Prostate gland (tissue), 2 donors: Measurements from ENCODE around the gene PAPPA2. TPM values are rescaled to one million over a fixed set of nuclear protein-coding genes. Genes with fewer than 3 reads are reported as not detected.

Experiments used
- DNase-seq: peaks from one replicate; pipeline ENCODE4 v3.0.0-alpha.2; 2019; ENCODE audit warnings: low spot score
- H3K27ac ChIP-seq, 2 donors: fragments of 200-600 bp; sonication (generic); 2 replicates each; pipeline ENCODE4 v1.5.1; 2017 to 2019
- H3K27me3 ChIP-seq: fragments of 200-600 bp; sonication (generic); replicated peaks from 2 replicates; pipeline ENCODE4 v1.5.1; 2019; ENCODE audit not compliant: insufficient read depth
- H3K36me3 ChIP-seq, 2 donors: fragments of 200-600 bp; sonication (generic); 1 replicate in 1 of 2; 2 replicates in 1 of 2; pipeline versions ENCODE4 v1.5.1 to v1.8.1; 2017 to 2019
- H3K4me1 ChIP-seq: fragments of 200-600 bp; sonication (generic); replicated peaks from 2 replicates; pipeline ENCODE4 v1.5.1; 2019
- H3K4me3 ChIP-seq, 2 donors: fragments of 200-600 bp; sonication (generic); 2 replicates each; pipeline ENCODE4 v1.5.1; 2017 to 2019
- H3K9me3 ChIP-seq: fragments of 200-600 bp; sonication (generic); 2 replicates; pipeline ENCODE4 v1.5.1; 2017
- POLR2A ChIP-seq: fragments of 450-650 bp; IDR thresholded peaks from one replicate; pipeline ENCODE4 v1.6.1; 2016; ENCODE audit warnings: antibody characterized with exemption, mild to moderate bottlenecking
- POLR2AphosphoS5 ChIP-seq: sonication (generic); formaldehyde crosslinking; IDR thresholded peaks from one replicate; pipeline ENCODE4 v1.6.1; 2017; ENCODE audit warnings: antibody characterized with exemption
- WGBS: methylation state at CpG from one replicate; pipeline ENCODE4 v1.1.5; 2018; 5-methylcytosine and 5-hydroxymethylcytosine counted together
- intact Hi-C: fragments of 100-400 bp; cut with DNase I; formaldehyde crosslinking; loops from one replicate; pipeline ENCODE4 v1.14.2; 2022
- total RNA-seq, 2 donors: library from RNA; depleted of rRNA; stranded (reverse); fragments of >200 nt; gene quantifications; one replicate each; pipeline ENCODE4 v1.1.0, GENCODE V29; 2016
- TF ChIP-seq, protein P1 (sequence below), 4 experiments: fragments of 200-600 bp in 2 of 4; fragments of 450-650 bp in 2 of 4; sonication (generic) in 2 of 4; IDR thresholded peaks; 1 replicate in 3 of 4; 2 replicates in 1 of 4; pipeline ENCODE4 v1.5.1; 2016 to 2019; ENCODE audit warnings: antibody characterized with exemption in 4 of 4, mild to moderate bottlenecking in 2 of 4, moderate library complexity in 2 of 4

PAPPA2 gene
- total RNA-seq, 2 donors from 2014 or later: 0.36 to 1.9 TPM

DNA sequence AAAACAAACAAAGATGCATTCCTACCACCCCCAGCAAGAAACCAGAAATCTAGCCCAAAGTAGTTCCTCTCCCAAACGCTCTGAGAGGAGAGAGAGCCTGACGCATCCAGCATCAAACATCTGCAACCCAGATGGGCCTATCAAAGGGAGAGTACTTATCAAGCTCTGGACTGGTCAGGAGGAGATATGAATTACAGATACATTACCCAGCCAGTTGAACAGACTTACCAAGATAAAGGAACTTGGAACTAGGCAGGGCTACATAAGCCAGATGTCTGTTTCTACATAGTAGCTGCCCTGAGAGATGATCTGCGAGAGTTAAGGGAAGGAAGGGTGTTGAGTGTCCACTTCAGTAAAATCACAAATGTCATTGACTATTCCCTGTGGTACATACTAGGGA lies 138.4 kb downstream of the PAPPA2 start:
- Histone ChIP-seq H3K27ac (no peak overlapping the region), H3K4me1 (no peaks in the 10 kb centered on the region), H3K36me3 (no peaks in the 10 kb centered on the region), H3K27me3 (no peaks in the 10 kb centered on the region), H3K4me3 (no peak overlapping the region), H3K9me3 (no peaks in the 10 kb centered on the region)
- no peak for TF ChIP-seq POLR2A
- no peak for DNase-seq
- 83% methylated on average over 3 of the region's 3 CpGs for WGBS
- intact Hi-C loops: no loop called here

DNA sequence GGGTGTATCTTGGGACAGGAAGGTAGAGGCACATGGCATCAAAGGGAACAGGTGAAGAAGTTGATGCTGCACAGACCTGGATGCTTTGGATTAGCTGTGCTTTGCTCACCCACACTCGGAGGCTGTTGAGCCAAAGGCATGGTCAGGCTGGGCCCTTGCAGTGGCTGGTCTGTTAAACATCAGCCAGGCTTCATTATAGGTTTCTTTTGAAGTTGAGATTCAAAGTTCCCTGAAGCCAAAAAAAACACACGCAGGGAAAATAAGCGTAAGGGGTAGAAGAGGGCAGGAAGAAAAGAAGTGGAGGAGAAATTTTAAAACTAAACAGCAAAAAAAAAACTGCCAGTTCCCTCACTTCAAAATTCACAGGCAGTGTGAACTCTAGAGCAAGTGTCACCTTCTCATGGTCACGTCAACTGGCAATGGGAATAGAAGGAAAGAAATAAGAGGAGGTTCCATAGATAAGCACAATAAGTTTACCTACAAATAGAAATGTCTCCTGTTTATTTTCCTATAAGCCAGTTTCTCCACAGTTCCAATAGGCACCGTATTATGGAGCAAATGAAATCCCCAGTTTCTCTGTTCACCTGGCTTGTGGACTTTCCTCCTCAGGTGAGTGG lies 139.5 kb downstream of the PAPPA2 start:
- H3K4me1 ChIP-seq: no peaks in the 10 kb centered on the region
- no peak overlapping the region for H3K4me3 ChIP-seq
- 40% methylated on average over 5 of the region's 5 CpGs for WGBS
- no peaks in the 10 kb centered on the region for H3K27me3 ChIP-seq
- intact Hi-C loops: no loop called here
- no peaks in the 10 kb centered on the region for H3K9me3 ChIP-seq
- TF ChIP-seq POLR2A: no peak
- TF ChIP-seq POLR2AphosphoS5: no peak
- TF ChIP-seq, protein P1, sequence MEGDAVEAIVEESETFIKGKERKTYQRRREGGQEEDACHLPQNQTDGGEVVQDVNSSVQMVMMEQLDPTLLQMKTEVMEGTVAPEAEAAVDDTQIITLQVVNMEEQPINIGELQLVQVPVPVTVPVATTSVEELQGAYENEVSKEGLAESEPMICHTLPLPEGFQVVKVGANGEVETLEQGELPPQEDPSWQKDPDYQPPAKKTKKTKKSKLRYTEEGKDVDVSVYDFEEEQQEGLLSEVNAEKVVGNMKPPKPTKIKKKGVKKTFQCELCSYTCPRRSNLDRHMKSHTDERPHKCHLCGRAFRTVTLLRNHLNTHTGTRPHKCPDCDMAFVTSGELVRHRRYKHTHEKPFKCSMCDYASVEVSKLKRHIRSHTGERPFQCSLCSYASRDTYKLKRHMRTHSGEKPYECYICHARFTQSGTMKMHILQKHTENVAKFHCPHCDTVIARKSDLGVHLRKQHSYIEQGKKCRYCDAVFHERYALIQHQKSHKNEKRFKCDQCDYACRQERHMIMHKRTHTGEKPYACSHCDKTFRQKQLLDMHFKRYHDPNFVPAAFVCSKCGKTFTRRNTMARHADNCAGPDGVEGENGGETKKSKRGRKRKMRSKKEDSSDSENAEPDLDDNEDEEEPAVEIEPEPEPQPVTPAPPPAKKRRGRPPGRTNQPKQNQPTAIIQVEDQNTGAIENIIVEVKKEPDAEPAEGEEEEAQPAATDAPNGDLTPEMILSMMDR (IDR thresholded peaks at IDR 0.05): no peak
- H3K36me3 ChIP-seq: no peaks in the 10 kb centered on the region
- H3K27ac ChIP-seq: no peak overlapping the region
- DNase-seq: no peak

DNA sequence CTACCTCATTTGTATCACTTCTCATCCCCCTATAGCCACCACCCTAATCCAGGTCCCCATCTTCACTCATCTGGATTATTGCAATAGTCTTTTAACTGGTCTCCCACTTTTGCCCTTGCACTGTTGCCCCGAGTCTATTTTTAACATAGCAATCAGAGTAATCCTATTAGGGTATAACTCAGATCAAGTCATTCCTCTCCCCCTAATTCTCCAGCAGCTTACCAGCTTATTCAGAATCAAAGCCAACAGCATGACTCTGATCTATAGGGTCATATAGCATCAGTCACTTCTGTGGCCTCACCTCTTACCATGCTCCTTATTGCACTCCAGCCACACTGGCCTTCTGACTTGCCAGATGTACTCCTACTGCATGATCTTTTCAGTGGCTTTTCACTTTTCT lies 140.7 kb downstream of the PAPPA2 start:
- no peak overlapping the region for H3K27ac ChIP-seq
- H3K36me3 ChIP-seq: no peaks in the 10 kb centered on the region
- DNase-seq: no peak
- no peaks in the 10 kb centered on the region for H3K9me3 ChIP-seq
- intact Hi-C loops: no loop called here
- no peak overlapping the region for H3K4me3 ChIP-seq
- no peaks in the 10 kb centered on the region for H3K27me3 ChIP-seq
- 93% methylated on average over 1 of the region's 1 CpG for WGBS
- TF ChIP-seq, protein P1 (IDR thresholded peaks at IDR 0.05): no peak
- TF ChIP-seq POLR2AphosphoS5: no peak
- no peak for TF ChIP-seq POLR2A
- no peaks in the 10 kb centered on the region for H3K4me1 ChIP-seq

DNA sequence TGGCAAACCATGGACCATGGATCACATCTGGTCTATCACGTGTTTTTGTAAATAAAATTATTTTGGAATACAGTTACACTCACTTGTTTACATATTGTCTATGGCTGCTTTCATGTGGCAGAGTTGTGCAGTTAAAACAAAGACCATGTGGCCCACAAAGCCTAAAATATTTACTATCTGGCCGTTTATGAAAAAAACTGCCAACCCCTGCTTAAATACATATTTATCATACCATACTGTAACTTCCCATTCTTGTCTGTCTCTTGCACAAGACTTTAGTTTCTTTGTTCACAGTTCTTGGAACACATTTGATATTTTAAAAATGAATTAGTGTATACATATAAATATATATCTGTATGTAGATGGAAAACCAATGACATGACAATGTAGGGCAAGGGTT lies 141.5 kb downstream of the PAPPA2 start:
- Histone ChIP-seq H3K4me3 (no peak overlapping the region), H3K36me3 (no peaks in the 10 kb centered on the region), H3K27me3 (no peaks in the 10 kb centered on the region), H3K27ac (no peak overlapping the region), H3K4me1 (no peaks in the 10 kb centered on the region), H3K9me3 (no peaks in the 10 kb centered on the region)
- 28% methylated on average over 2 of the region's 2 CpGs for WGBS
- intact Hi-C loops: no loop called here
- TF ChIP-seq POLR2AphosphoS5: no peak
- TF ChIP-seq POLR2A: no peak
- TF ChIP-seq, protein P1 (IDR thresholded peaks at IDR 0.05): no peak
- no peak for DNase-seq

DNA sequence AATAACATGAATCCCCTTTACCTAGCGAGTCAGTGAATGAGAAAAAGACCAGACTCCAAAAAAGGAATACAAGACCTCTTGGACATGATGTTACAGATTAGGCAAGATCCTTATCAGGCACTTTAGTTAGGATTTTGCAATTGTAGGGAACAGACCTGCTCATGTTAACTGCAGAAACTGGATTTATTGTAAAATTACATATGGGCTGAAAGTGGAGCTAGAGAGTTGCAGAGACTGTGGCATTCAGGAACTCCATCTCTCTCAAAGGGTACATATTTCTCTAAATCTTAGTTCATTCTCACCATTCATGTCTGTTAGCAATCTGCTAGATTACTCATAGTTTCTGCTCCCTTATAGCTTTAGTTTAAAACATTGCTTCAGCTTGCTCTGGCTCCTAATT lies 142.2 kb downstream of the PAPPA2 start:
- WGBS: 39% methylated on average over 1 of the region's 1 CpG
- Histone ChIP-seq H3K36me3 (no peaks in the 10 kb centered on the region), H3K27ac (no peak overlapping the region), H3K4me1 (no peaks in the 10 kb centered on the region), H3K27me3 (no peaks in the 10 kb centered on the region), H3K9me3 (no peaks in the 10 kb centered on the region), H3K4me3 (no peak overlapping the region)
- TF ChIP-seq, protein P1 (IDR thresholded peaks at IDR 0.05): no peak
- TF ChIP-seq POLR2AphosphoS5 (no peak), POLR2A (no peak)
- DNase-seq: no peak
- intact Hi-C loops: no loop called here
